K562 (cell line): ENCODE data around the gene USP49. TPM values are rescaled to one million over a fixed set of nuclear protein-coding genes. Genes with fewer than 3 reads are reported as not detected.
A peak's percentile ranks its signal among the peaks of the same experiment; 100 is the strongest.

Source experiments
- DIDO1 ChIP-seq: fragments of 450-650 bp; IDR thresholded peaks from 2 replicates; pipeline ENCODE4 v1.6.1; 2016; ENCODE audit warnings: low read depth, missing biosample characterization, missing genetic modification characterization
- FOXJ2 ChIP-seq: fragments of 200-800 bp; sonication (Bioruptor generic); IDR thresholded peaks from 2 replicates; pipeline ENCODE4 v1.6.1; 2016; ENCODE audit warnings: missing genetic modification characterization, missing compliant biosample characterization
- HCFC1 ChIP-seq: IDR thresholded peaks from 2 replicates; pipeline ENCODE4 v1.6.1; 2012; ENCODE audit warnings: low read depth, low read length, improper control_type of control experiment
- HNRNPK ChIP-seq: fragments of 200-400 bp; formaldehyde crosslinking; IDR thresholded peaks from one replicate; pipeline ENCODE4 v1.6.1; 2018; ENCODE audit warnings: mild to moderate bottlenecking, low read depth, low read length; ENCODE audit not compliant: poor library complexity, severe bottlenecking
- PHF20 ChIP-seq: fragments of 450-650 bp; IDR thresholded peaks from 2 replicates; pipeline ENCODE4 v1.6.1; 2018; ENCODE audit not compliant: partially characterized antibody
- YY1 ChIP-seq, 3 experiments: IDR thresholded peaks; 2 replicates each; pipeline ENCODE4 v1.6.1; 2011; ENCODE audit warnings: low read length in 2 of 3, mild to moderate bottlenecking in 2 of 3, moderate library complexity in 2 of 3, borderline replicate concordance in 1 of 3, control low read depth in 1 of 3, low read depth in 1 of 3; ENCODE audit not compliant: insufficient read depth in 3 of 3, insufficient replicate concordance in 2 of 3, control insufficient read depth in 1 of 3, insufficient read length in 1 of 3; ENCODE audit errors: extremely low read depth in 1 of 3
- ZNF507 ChIP-seq: conservative IDR thresholded peaks from 2 replicates; pipeline ENCODE4 v1.6.1; 2017; ENCODE audit warnings: missing genetic modification characterization, missing compliant biosample characterization
- ZNF584 ChIP-seq: fragments of 200-800 bp; sonication (Bioruptor generic); IDR thresholded peaks from 2 replicates; pipeline ENCODE4 v1.6.1; 2016; ENCODE audit warnings: low read depth, mild to moderate bottlenecking, missing genetic modification characterization, missing compliant biosample characterization
- ZNF695 ChIP-seq: fragments of 450-650 bp; formaldehyde crosslinking; IDR thresholded peaks from 2 replicates; pipeline ENCODE4 v1.4.0; 2020; ENCODE audit warnings: mild to moderate bottlenecking, moderate library complexity
- polyA plus RNA-seq, 8 experiments: library from polyadenylated mRNA; depleted of rRNA in 4 of 8; stranded (reverse) in 5 of 8; unstranded in 3 of 8; fragments of >200 nt; fragmentation: Nextera tagmentation in 2 of 8; fragmentation: Illumina TruSeq in 1 of 8; extraction: Ambion mirVana in 2 of 8; extraction: Trizol in 1 of 8; gene quantifications; 2 replicates each; pipeline versions ENCODE4 v1.2.1 to v1.2.3, GENCODE V29; 2011 to 2014; ENCODE audit warnings: inconsistent platforms in 1 of 8, missing spikeins in 1 of 8
- total RNA-seq, 7 experiments: library from RNA; depleted of rRNA in 6 of 7; stranded (reverse); fragments of >200 nt in 6 of 7; fragmentation: Illumina TruSeq in 2 of 7; extraction: Trizol in 2 of 7; gene quantifications; 2 replicates each; pipeline versions ENCODE4 v1.2.1 to v1.2.3, GENCODE V29; 2011 to 2021; ENCODE audit warnings: low replicate concordance in 1 of 7
- TF ChIP-seq, protein P1 (sequence below), 2 experiments: fragments of 450-650 bp in 1 of 2; sonication (generic) in 1 of 2; formaldehyde crosslinking in 1 of 2; IDR thresholded peaks; 2 replicates each; pipeline versions ENCODE4 v1.7.1 to v1.9.0; 2016 to 2022; ENCODE audit warnings: inconsistent platforms in 1 of 2, mild to moderate bottlenecking in 1 of 2, missing genetic modification reagents in 1 of 2
- TF ChIP-seq, protein P2 (sequence below): fragments of 250-450 bp; sonication (Bioruptor Pico); IDR thresholded peaks from 2 replicates; pipeline ENCODE4 v1.4.0; 2020; ENCODE audit warnings: mild to moderate bottlenecking, moderate library complexity
- TF ChIP-seq, protein P3 (sequence below): sonication (generic); formaldehyde crosslinking; IDR thresholded peaks from 2 replicates; pipeline ENCODE4 v1.8.0; 2022; ENCODE audit warnings: missing genetic modification reagents, mild to moderate bottlenecking, moderate library complexity, borderline replicate concordance

The USP49 gene
- total and polyA plus RNA-seq, 9 of the 15 experiments (the other 6 are each of a cell fraction or from before 2014, with no cell fraction given) = 1.0 to 9.9 (median 6.5) TPM

DNA sequence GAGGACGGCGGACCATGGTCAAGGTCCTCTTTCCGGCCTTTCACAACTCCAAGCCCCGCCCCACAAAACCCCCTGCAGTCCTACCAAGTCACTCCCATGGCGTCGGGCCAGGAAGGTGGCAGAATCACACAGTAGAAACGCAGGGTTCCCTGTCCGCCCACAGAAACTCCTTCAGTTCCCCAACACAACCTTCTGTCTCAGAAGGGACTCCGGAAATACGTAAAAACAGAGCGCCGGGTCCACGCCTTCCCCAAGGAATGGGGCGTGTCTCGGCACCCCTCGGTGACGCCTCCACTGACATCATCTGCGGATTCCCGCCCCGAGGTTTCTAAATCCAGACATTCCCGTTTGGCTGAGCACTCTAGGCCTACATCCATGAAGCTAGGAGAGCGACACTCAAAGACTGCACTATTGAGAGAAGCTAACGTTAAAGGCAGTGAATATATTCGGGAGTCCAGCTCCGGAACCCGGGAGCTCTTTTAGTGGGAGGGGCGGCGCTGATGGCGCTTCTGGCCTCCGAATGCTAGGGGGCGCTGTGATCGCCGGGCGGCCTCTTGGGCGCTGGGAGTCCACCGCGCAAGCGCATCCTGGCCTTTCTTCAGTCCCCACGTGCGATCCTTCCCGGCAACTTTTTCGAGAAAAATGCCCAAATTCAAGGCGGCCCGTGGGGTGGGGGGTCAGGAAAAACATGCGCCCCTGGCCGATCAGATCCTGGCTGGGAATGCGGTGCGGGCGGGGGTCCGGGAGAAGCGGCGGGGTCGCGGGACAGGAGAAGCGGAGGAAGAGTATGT is 25.9 kb upstream of the USP49 start, which contains the start of the genes BYSL and MED20 (continued):
- TF ChIP-seq, protein P1, sequence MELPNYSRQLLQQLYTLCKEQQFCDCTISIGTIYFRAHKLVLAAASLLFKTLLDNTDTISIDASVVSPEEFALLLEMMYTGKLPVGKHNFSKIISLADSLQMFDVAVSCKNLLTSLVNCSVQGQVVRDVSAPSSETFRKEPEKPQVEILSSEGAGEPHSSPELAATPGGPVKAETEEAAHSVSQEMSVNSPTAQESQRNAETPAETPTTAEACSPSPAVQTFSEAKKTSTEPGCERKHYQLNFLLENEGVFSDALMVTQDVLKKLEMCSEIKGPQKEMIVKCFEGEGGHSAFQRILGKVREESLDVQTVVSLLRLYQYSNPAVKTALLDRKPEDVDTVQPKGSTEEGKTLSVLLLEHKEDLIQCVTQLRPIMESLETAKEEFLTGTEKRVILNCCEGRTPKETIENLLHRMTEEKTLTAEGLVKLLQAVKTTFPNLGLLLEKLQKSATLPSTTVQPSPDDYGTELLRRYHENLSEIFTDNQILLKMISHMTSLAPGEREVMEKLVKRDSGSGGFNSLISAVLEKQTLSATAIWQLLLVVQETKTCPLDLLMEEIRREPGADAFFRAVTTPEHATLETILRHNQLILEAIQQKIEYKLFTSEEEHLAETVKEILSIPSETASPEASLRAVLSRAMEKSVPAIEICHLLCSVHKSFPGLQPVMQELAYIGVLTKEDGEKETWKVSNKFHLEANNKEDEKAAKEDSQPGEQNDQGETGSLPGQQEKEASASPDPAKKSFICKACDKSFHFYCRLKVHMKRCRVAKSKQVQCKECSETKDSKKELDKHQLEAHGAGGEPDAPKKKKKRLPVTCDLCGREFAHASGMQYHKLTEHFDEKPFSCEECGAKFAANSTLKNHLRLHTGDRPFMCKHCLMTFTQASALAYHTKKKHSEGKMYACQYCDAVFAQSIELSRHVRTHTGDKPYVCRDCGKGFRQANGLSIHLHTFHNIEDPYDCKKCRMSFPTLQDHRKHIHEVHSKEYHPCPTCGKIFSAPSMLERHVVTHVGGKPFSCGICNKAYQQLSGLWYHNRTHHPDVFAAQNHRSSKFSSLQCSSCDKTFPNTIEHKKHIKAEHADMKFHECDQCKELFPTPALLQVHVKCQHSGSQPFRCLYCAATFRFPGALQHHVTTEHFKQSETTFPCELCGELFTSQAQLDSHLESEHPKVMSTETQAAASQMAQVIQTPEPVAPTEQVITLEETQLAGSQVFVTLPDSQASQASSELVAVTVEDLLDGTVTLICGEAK (IDR thresholded peaks at IDR 0.05) = peak; percentile 94
- TF ChIP-seq, protein P1 (CRISPR knock-in tag; IDR thresholded peaks at IDR 0.05) = no peak
- TF ChIP-seq, protein P2, sequence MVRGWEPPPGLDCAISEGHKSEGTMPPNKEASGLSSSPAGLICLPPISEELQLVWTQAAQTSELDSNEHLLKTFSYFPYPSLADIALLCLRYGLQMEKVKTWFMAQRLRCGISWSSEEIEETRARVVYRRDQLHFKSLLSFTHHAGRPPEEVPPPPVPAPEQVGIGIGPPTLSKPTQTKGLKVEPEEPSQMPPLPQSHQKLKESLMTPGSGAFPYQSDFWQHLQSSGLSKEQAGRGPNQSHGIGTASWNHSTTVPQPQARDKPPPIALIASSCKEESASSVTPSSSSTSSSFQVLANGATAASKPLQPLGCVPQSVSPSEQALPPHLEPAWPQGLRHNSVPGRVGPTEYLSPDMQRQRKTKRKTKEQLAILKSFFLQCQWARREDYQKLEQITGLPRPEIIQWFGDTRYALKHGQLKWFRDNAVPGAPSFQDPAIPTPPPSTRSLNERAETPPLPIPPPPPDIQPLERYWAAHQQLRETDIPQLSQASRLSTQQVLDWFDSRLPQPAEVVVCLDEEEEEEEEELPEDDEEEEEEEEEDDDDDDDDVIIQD (CRISPR knock-in tag) = no peak
- TF ChIP-seq ZNF584 (no peak), ZNF695 (no peak), HNRNPK (no peak), DIDO1 (tag) (peak; percentile 94), PHF20 (peak; percentile 84), ZNF507 (tag) (no peak), YY1 (IDR thresholded peaks at IDR 0.05; ENCODE audit: borderline replicate concordance in 1 of 3, control insufficient read depth in 1 of 3, extremely low read depth in 1 of 3, insufficient read depth in 3 of 3, insufficient read length in 1 of 3, insufficient replicate concordance in 2 of 3, low read depth in 1 of 3, low read length in 2 of 3) (peak in 2 of 3 experiments; percentile 65 to 70), FOXJ2 (tag) (0 out of 2 replicates have a peak, but pooled peaks have one; percentile 45), HCFC1 (peak; percentile 81)
- TF ChIP-seq, protein P3, sequence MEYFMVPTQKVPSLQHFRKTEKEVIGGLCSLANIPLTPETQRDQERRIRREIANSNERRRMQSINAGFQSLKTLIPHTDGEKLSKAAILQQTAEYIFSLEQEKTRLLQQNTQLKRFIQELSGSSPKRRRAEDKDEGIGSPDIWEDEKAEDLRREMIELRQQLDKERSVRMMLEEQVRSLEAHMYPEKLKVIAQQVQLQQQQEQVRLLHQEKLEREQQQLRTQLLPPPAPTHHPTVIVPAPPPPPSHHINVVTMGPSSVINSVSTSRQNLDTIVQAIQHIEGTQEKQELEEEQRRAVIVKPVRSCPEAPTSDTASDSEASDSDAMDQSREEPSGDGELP (CRISPR knock-in tag) = peak; percentile 75
